GM21717 (cell line): Measurements from ENCODE around the gene PERCC1.
"Not testable (repeated sequence)": the region's sequence is repeated elsewhere in the genome, so short reads cannot be mapped to it uniquely, and the experiment has no call there.

Experiments used
- ATAC-seq: cut with Tn5 transposase; IDR thresholded peaks from one replicate; pipeline ENCODE4 v1.9.1; 2021; ENCODE audit warnings: mild to moderate bottlenecking, moderate library complexity; ENCODE audit not compliant: unreplicated experiment

The PERCC1 gene

GRCh38 chr16:1466054-1466453, 35.2 kb downstream of the PERCC1 start:
- no peak for ATAC-seq

DNA sequence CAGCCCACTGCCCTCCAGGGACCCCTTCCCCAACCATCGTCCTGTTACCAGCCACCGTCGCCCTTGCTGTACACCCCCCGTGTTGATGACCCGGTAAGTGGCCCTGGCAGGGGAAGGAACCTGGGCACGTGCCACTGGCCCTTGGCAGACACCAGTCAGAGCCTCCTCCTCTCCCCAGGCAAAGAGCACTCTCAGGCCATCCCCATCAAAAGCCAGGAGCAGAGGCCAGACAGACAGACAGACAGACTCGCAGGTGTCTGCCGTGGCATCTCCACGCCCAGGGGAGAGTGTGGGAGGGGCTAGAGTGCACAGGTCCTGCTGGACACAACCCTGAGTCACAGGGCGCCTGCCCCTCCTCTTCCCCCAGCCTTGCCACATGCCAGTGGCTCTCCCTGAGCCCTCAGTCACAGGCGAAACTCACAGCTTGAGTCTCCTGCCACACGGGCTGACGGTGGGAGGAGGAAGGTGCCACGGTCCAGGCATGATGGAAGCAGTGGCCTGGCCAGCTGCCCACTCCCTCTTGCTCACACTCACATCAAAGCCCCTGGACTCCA, 36.2 kb downstream of the PERCC1 start:
- ATAC-seq: no peak

DNA sequence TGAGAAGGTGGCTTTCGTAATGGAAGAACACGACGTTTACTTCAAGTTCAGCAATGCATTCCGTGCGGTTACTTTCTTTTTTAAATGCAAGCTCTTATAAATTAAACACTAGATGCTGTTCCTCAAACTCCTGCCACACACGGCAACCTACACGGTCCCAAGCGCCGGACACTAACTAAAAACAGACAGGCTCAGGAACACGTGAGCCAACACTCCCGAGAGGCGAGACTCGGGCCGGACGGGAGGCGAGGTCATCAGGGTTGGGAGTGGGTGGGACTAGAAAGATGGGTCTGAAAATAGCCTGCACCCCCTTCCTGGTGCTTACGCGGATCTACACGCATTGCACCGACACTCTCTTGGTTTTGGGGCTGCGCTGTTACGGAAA, 37.5 kb downstream of the PERCC1 start:
- ATAC-seq: no peak

DNA sequence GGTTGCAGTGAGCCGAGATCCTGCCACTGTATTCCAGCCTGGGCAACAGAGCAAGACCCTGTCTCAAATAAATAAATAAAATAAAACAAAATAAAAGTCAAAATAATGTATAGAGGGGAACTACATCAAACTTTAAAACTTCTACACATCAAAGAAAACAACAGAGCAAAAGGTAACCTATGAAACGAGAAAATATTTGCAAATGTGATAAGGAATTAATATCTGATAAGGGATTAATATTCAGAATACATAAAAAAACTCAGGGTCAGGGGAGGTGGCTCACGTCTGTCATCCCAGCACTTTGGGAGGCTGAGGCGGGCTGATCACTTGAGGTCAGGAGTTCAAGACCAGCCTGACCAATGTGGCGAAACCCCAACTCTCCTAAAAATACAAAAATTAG, 38.3 kb downstream of the PERCC1 start:
- not testable (repeated sequence) for ATAC-seq

DNA sequence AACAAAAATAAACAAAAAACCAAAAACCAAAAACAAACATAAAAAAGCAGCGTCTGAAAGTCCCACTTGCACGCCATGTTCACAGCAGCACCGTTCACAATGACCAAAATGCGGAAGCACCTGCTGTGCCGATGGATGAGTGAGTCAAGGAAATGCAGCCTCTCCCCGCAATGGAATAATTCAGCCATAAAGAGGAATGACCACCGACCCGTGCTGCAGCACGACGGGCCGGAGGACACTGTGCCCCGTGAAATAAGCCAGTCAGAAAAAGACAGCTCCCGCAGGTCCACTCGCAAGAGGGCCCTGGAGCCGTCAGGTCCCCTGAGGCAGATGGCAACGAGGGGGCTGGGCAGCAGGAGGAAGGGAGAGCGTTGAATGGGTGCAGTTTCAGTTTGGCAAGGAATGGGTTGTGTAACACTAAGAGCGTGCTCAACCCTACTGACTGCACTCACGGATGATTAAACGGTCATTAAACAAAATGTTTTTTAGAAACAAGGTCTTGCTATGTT, 38.9 kb downstream of the PERCC1 start:
- no peak for ATAC-seq

- ATAC-seq: no peak
Measured at GRCh38 chr16:1470481-1471251, 39.8 kb downstream of the PERCC1 start.

DNA sequence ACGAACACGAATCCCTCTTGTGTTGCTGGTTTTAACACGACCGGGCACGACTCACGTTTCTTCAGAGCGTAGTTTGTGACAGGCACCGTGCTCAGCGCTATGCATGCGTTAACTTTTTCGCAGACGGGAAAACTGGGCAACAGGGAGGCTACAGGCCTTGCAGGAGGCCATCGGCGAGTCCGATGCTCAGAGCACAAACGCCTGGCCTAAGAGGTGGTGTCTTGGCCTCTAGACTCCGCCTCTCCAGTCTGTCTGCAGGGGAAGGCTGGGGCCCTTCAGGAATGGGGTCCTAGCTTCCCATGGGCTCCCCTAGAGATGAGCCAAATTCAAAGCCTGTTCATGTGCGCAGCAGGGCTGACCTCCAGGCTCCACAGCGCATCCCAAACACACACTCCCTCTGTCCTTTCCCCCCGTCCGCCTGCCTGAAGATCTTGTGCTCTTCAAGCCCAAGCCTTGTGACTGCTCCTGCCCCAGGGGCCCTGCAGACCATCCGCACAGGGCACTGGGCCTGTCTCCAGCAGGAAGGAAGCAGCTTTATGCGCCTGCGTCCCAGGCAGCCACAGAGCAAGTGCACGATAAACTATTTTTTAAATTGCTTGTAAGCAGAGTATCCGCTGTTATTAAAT, 40.8 kb downstream of the PERCC1 start:
- no peak for ATAC-seq

DNA sequence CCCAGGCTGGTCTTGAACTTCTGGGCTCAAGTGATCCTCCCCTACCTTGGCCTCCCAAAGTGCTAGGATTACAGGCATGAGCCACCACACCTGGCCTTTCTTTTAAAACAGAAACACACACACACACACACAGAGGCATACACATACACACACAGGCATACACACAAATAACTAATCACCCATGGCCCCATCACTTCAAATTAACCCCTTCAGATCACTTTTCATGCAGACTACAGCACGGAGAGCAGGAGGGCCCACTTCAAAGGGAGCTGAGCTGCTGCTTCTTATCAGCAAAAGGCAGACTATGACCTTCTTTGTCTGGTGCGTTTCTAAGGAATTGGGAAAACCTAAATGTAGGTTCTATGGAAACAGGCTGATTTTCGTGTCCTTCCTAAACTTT, 42.1 kb downstream of the PERCC1 start:
- no peak for ATAC-seq

- peak; percentile 12 for ATAC-seq
Measured at GRCh38 chr16:1474082-1474795, 43.4 kb downstream of the PERCC1 start.

DNA sequence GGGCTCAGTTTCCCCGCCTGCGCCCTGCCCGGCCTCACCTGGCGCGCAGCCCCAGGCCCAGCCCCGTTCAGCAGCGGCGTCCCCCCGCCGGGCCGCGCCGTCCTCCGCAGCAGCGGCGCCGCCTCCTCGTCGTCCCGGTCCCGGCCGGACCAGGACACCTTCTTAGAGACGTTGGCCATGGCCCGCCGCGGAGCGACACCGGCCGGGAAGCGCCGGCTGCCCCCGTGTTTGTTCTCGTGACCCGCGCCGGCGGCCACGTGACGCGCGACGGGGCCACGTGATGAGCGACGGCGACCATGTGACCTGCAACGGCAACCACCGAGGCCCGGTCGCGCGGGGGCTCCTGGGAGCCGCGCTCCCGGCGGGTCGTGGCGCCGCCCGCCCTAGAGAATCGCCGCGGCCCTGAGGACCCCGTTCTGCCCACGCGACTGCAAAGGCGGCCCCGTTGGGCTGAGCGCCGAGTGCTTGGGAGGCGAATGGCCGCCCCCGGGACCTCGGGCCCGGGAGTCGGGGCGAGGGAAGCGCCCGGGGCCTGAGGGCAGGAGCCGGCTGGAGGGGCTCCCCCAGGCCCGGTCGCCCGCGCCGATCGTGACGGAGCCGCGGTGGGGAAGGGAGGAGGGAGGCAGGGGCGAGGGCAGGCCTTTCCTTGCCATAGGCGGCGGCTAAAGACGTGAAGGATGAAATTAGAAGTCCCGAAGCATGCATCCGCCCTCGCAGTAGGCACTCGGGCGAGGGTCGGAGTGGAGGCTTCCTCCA, 44.1 kb downstream of the PERCC1 start, which contains the start of gene CLCN7:
TSS of gene CLCN7 (minus strand) at position 233 of the 756 bp plus-strand sequence. CDS start at position 179, 54 bp downstream.
- peak; percentile 71 for ATAC-seq

DNA sequence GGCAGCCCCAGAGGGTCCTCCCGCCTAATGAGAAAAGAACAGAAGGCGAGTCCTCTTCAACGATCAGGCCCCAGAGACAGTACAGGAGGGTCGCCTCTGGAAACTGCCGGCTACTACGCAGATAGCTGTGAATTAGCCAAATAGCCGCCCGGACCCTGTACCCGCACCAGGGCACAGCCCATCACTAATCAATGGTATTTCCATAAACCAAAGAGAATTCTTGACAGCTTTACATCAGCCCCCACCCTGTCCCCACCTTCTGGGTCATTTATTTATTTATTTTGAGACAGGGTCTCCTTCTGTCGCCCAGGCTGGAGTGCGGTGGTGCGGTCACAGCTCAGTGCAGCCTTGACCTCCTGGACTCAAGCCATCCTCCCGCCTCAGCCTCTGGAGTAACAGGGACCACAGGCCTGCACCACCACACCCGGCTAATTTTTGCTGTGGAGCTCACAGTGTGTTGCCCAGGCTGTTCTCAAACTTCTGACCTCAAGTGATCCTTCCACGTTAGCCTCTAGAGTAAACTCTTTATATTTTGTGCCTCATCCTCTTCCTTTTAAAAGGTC, 44.8 kb downstream of the PERCC1 start:
- peak; percentile 5 for ATAC-seq

DNA sequence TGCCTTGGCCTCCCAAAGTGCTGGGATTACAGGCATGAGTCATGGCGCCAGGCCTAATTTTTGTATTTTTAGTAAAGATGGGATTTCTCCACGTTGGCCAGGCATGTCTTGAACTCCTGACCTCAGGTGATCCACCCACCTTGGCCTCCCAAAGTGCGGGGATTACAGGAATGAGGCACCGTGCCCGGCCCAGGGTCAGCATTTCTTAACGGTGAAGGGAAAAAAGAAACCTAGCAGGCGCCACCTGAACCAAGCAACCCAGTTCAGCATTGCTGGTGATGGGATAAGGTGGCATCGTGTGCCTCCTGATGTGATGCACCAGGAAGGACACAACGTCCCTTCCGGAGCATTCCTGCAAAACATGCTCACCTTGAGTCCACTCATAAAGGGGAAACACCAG, 46.2 kb downstream of the PERCC1 start:
- ATAC-seq: no peak

DNA sequence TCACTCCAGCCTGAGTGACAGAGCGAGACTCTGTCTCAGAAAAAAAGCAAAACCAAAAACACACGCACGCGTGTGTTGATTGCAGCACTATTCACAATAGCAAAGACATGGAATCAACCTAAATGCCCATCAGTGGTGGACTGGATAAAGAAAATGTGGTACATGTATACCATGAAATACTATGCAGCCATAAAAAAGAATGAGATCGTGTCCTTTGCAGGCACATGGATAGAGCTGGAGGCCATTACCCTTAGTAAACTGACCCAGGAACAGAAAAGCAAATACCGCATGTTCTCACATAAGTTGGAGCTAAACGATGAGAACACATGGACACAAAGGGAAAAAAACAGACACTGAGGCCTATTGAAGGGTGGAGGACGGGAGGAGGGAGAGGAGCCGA, 48.1 kb downstream of the PERCC1 start:
- not testable (repeated sequence) for ATAC-seq

DNA sequence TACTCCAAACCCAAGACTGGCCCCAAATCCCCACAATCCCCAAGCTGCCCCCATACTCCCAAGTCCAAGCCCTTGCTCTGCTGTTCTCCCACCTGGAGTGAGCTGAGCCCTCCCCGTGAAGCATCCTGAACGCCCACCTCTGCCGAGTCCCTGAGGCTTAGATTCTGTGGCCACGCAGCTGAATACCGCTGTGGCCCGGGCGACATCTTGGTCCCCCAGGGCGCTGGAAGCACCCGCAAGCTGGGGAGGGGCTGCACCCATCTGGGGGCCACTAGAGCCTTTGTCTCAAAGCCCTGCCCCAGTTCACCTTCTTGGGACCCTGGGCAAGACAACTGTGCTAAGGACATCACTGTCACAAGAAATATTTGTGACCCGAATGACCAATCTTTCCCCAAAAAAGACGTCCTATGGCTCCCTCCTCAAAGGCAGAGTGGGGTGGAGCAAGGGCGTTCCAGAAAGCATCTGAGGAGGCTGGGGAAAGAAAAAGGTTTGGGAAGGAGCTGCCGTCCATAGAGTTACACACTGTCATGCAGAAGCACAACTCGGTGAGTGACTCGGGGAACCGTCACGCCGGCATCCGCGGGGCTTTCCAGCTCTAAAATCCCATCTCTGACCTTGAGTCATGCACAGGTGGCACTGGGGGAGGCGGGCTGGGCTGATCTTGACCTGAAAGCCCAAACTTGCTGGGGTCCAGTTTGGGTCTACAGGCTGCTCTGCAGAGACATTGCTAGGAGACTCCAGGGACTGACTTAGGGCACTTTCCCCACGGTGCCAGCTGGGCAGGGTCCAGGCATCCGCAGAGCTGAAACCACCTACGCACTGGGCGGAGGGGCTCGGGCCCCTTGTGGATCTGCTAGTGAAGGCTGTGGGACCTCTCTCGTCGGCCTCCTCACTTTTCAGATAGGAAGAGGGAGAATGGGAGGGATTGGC, 51.3 kb downstream of the PERCC1 start:
- ATAC-seq: no peak
